ENCODE measurements around the gene DENND1C.

DENND1C gene, protein sequence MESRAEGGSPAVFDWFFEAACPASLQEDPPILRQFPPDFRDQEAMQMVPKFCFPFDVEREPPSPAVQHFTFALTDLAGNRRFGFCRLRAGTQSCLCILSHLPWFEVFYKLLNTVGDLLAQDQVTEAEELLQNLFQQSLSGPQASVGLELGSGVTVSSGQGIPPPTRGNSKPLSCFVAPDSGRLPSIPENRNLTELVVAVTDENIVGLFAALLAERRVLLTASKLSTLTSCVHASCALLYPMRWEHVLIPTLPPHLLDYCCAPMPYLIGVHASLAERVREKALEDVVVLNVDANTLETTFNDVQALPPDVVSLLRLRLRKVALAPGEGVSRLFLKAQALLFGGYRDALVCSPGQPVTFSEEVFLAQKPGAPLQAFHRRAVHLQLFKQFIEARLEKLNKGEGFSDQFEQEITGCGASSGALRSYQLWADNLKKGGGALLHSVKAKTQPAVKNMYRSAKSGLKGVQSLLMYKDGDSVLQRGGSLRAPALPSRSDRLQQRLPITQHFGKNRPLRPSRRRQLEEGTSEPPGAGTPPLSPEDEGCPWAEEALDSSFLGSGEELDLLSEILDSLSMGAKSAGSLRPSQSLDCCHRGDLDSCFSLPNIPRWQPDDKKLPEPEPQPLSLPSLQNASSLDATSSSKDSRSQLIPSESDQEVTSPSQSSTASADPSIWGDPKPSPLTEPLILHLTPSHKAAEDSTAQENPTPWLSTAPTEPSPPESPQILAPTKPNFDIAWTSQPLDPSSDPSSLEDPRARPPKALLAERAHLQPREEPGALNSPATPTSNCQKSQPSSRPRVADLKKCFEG

DNA sequence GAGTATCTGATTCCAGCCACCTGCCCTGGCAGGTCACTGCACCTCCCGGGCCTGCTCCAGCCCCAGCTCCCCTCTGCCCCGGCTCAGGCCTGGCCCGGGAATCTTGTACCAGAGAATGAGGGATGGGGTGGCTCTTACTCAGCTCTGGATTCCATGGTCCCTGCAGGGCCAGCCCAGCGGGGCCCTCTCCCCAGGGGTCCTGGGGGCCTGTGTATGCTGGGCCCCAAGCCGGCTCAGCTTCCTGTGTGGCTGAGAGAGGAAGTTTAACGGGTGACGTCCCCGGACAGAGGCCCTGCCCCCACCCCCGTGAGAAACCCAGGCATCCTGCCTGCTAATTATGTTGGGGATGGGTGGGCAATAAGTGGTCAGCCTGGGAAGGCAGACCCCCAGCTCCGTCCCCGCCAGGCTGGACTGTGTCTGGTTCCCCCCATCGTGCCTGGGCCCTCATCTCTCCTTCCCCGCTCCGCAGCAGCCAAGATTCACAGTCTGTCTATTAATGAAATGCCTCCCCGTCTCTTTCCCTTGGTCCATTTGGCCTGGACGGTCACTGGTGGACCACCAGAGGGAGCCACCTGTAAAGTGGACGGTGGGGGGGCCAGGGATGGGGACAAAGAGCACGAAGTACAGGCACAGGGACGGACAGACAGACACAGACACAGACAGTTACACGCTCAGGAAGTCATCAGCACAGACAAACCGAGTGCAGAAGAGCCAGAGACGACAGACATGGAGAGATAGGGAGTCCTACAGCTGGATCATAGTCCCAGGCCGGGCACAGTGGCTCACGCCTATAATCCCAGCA lies at the start of gene DENND1C:
DENND1C (minus strand) TSS at position 247 of the 802 bp plus-strand sequence; CDS start at position 155, 92 bp downstream.
- DNase-seq = no peak

DNA sequence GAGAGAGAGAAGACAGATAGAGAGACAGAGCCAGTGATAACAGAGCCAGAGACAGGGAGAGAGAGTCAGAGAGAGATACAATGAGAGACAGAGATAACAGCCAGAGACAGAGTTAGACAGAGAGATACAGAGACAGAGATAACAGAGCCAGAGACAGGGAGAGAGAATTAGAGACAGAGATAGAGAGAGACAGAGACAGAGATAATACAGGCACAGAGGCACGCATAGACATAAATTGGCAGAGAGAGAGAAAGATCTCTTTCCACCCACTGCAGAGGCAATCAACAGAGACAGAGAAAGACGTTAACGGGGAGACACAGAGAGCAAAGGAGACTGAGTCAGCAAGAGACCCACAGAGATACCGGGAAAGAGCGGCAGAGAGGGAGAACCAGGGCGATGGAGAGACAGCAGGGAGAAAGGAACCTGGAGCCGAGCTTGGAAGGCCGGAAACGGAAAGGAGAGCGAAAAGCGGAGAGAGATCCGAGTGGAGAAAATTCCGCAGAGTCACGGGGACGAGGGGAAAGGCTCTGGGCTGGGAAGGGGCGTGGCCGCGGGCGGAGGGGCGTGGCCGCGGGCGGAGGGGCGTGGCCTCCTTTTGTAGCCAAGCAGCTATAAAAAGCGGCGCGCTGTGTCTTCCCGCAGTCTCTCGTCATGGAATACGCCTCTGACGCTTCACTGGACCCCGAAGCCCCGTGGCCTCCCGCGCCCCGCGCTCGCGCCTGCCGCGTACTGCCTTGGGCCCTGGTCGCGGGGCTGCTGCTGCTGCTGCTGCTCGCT lies 49.0 kb upstream of the DENND1C start, which contains the start of gene TNFSF9:
TNFSF9 (plus strand) TSS at position 641 of the 777 bp plus-strand sequence; CDS start at position 652, 11 bp downstream.
- no peak for DNase-seq

DNA sequence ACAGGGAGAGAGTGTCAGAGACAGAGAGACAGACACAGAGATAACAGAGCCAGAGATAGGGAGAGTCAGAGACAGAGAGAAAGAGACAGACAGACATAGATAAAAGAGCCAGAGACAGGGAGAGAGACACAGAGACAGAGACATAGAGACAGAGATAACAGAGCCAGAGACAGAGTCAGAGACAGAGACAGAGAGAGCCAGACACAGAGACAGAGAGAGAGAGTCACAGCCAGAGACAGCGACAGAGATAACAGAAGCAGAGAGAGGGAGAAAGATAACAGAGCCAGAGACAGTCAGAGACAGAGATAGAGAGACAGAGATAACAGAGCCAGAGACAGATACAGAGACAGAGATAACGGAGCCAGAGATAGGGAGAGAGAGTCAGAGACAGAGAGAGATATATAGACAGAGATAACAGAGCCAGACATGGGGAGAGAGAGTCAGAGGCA lies 48.4 kb upstream of the DENND1C start:
- no peak for DNase-seq

DNA sequence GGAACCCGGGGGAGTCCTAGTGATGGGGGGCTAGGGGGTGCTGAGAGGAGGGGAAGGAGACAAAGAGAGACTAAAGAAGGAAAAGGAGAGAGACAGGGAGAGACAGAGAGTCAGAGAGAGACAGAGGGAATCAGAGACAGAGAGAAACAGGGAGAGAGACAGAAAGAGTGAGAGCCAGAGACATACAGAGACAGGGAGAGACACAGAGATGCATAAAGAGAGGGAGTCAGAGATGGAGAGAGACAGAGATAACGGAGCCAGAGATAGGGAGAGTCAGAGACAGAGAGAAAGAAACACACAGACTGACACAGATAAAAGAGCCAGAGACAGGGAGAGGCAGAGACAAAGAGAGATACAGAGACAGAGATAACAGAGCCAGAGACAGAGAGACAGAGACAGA lies 47.8 kb upstream of the DENND1C start:
- DNase-seq = no peak

DNA sequence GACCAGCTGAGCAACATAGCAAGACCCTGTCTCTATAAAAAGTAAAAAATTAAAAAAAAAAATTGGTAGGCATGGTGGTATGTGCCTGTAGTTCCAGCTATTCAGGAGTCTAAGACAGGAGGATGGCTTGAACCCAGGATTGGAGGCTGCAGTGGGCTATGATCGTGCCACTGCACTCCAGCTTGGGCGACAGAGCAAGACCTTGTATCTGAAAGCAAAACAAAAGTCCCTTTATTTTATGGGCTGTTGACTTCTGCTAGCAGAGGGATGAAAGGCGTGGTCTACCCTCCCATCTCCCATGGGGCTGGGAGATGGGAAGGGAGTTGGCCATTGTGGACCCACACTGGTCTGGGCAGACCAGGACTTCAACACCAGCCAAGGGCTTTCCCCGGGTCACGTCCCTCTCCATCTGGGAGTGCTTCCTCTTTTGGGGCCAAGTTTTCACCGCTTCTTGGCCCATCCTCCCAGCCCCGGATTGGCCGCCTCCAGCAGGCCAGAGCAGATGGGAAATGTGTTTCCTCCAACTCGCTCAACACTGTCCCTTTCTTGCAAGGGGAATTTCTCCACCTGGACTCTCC lies 47.0 kb upstream of the DENND1C start:
- DNase-seq = no peak

DNA sequence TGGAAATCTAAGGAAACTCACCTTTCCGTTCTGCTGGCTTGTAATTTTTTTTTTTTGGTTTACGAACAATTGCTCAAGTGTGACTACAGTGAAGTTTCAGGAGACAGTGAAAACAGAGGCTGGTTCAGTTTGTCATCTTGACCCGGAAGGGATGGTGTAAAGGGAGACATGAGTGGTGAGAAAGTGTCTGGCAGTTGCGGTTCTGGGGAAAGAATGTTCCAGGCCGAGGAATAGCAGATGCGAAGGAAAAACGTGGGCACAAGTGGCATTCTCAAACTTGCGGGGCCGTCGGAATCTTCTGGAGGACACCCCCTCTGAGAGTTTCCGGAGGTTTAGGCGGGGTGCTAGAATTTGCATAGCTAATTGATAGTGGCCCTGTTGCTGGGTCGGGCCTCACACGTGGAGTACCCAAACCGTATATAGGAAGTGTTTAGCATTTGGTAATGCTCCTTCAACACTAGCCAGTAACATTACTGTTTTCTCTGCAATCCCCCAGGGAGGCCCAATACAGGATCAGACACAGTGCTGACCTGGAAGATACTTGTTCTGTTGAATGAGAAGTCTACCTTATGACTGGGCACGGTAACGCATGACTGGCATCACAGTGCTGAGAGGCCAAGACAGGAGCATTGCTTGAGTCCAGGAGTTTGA lies 46.4 kb upstream of the DENND1C start:
- no peak for DNase-seq

DNA sequence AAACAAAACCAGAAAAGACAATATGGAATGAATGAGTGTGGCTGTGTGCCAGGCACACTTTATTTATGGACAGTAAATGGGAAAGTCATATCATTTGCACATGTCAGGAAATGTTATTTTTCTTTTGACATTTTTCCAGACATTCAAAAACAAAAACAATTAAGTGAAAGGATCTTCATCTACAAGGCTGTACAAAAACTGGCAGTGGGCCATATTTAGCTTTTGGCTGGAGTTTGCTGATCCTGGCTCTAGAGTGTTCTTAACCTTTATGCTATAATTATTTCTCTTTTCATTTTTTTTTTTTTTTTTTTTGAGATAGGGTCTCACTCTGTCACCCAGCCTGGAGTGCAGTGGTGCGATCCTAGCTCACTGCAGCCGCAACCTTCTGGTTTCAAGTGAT lies 42.7 kb upstream of the DENND1C start:
- DNase-seq = no peak

DNA sequence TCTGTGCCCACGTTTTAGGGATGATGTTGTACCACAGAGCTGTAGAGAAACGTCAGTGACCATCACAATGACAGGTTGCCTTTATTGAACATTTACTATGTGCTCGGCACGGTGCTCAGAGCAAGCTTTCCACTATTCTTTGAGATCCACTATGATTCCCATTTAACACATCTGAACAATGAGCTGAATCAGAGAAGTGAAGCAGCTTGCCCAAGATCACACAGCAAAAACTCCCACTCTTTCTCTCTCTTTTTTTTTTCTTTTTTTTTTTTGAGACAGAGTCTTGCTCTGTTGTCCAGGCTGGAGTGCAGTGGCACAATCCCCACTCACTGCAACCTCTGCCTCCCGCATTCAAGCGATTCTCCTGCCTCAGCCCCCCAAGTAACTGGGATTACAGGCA lies 41.1 kb upstream of the DENND1C start:
- DNase-seq = no peak

DNA sequence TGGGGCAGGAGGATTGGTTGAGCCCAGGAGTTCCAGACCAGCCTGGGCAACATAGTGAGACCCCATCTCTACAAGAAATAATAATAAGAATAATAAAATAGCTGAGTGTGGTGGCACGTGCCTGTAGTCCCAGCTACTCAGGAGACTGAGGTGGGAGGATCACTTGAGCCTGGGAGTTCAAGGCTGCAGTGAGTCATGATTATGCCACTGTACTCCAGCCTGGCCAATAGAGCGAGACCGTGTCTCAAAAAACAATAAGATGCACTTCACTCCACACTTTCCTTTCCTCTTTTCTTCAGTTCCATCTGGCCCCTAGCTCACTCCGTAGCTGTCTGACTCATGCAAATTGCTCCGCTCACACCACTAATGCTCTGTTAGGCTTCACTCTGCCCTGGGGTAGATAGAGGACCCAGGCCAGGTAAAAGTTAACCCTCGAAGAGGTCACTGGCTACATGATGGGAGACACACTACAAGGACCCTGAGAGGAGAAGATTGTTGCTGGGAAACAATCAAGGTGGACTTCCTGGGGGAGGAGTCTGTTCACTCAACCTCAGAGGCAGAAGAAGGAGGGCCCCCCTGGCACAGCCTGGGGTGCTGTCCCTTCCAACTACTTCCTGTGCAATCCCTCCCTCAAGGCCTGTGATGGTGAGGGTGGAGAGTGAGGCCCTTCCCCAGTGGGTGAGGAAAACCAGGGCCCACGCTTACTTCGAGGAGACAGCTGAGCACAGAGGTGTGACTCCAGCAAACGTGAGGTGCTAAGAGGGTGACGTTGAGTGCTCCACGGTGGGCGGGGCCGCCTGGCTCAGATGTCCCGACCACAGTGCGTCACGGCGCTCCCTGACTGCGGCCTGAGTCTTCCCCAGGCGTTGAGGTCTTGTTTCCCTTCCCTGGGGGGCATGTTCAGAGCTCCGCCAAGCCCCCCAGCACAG lies 40.4 kb upstream of the DENND1C start:
- DNase-seq = no peak

DNA sequence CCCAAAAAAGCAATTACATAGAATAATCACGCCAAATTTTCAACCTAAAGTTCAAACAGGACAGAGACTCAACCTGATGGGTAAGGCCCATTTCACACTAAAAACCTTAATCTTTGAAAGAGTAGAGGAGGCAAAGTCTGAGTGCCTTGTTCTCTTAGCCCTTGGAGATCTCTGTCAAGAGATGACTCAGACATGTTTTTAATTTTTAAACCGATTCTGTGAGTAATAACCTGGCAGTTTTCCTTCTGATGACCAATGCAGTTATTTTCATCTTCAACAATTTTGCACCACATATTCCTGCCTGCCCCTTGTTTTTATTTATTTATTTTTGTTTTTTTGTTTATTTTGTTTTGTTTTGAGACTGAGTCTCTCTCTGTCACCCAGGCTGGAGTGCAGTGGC lies 37.7 kb upstream of the DENND1C start:
- no peak for DNase-seq

DNA sequence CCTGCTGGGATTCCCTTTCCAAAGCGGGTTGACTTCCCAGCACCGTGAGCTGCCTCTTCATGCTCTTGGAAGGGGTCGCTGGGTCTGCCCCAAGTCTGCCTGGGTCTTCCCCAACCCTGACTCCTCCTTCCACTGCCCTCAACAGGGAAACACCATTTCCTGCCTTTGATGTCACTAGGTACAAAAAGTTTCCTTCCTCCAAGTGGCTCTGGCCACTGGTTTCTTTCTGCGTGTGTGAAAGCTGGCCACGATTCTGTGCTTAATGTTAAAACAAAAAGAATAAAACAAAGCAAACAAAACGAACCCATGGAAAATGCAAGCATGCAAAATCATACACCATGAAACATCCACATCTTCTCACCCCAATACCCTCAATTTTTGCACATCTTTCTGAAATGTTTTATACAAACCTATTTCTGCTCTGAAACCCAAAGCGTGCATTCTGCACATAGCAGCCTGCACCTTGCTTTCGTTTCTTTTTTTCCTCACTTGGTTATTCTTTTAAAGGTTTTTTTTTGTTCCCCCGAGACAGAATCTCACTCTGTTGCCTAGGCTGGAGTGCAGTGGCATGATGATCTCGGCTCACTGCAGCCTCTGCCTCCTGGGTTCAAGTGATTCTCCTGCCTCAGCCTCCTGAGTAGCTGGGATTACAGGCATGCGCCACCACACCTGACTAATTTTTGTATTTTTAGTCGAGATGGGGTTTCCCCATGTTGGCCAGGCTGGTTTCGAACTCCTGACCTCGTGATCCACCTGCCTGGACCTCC lies 36.7 kb upstream of the DENND1C start:
- DNase-seq = no peak

DNA sequence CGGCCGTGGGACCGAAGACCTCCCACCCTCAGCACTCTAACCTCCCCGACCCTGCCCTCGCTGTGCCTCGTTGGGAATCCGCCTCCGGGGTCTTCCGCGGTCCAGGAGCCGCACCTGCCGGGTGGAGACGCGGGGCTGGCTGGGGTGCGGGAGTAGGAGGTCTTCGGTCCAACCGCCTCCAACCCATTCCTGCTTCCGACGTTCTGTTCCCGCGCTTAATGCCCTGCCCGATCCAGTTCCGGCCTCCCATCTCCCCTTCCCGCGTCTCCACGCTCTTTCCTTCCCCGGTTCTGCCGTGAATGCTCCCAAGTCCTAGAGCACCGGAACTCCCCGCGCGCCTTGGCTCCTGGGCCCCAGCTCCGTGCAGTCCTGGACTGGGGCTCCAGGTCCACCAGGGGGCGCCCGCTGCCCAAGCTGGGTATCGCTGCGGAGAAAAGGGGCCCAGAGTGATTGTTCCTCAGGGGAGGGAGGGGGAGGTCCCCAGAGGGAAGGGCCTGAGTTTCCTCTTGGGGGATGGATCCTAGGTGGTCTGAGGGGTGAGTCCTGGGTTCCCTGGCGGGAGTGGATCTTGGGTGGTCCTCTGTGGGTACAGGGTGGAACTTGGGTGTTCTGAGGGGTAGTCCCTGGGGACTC lies 35.2 kb upstream of the DENND1C start:
- DNase-seq = no peak

DNA sequence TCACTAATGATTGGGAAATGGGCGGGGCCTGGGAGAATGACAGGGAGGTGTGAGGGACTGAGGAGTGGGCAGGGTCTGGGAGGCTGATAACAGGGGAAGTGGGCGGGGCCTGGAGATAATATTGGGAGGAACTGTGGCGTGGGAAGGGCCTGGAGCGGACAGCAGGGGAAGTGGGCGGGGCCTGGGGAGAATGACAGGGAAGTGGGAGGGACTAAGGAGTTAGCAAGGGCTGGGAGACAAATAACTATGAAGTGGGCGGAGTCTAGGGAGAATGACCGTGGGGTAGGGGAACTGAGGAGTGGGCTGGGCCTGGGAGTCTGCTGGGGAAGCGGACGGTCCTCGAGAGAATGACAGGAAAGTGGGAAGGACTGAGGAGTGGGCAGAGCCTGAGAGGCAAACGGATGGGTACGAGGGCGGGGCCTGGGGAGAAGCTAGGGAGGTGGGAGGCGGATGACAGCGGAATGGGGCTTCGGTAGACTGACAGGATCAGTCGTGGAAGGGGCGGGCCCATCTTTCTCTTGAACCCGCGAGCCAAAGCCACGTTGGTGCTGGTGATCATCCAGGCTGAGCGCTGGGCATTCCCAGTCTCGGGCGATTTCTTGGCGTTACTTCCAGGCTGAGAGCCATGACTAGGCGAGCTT lies 34.6 kb upstream of the DENND1C start:
- DNase-seq = no peak

DNA sequence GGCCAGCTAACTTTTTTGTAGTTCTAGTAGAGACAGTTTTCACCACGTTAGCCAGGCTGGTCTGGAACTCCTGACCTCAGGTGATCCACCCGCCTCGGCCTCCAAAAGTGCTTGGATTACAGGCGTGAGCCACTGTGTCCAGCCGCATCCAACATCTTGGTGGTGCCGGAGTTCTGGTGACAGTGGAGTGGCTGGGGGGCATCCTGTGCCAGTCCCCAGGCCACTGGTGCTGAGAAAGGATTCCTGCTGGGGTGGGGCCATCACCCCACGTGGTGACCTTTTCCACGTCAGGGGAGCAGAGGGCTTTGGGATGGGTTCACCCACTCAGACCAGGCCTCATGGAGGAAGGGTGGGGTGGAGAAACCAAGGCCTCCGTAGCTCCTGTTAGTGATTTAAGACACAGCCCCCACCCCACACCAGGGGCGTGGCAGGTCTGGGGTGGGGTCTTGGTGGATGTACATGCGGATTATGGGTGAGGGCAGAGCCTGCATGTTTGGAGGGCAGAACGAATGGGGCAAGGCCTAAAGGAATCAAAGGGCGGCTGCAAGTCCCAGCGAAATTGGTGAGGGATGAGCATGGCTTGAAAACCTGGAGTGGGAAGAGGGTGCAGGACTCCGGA lies 33.4 kb upstream of the DENND1C start:
- no peak for DNase-seq

DNA sequence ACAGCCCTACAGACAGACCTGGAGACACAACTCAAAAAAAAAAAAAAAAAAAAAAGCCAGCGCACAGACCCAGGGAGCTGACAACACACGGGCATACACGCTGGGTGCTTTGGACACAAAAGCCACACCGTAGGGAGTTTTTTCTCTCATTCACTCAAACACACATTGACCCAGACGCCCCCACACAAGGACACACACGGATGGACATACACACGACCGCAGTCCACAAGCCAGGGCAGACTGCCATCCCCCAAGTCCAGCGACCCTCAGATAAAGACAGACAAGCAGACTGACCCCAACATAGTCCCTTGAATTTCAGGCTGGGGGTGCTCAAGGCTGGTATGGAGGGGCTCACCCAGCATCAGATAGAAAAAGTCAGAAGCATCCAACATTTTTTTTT lies 32.5 kb upstream of the DENND1C start:
- DNase-seq = no peak

DNA sequence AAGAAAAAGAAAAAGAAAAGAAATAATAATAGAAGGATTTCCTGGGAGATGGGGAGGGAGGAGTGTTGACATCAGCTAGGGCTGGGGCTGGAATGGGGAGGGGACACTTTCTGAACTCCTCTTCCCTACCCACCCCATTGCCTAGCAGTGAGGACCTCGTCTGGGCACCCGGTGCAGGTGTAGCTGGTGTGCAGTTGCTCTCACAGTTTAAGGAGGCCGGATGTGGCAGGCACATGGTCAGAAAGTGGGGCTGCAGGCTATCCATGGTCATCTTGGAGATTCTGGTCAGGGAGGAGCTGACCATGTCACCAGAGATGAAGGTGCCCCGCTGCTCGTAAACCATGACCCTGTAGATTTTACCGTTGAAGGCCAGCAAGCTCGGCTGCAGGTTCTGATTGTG lies 29.0 kb upstream of the DENND1C start:
- DNase-seq = no peak

DNA sequence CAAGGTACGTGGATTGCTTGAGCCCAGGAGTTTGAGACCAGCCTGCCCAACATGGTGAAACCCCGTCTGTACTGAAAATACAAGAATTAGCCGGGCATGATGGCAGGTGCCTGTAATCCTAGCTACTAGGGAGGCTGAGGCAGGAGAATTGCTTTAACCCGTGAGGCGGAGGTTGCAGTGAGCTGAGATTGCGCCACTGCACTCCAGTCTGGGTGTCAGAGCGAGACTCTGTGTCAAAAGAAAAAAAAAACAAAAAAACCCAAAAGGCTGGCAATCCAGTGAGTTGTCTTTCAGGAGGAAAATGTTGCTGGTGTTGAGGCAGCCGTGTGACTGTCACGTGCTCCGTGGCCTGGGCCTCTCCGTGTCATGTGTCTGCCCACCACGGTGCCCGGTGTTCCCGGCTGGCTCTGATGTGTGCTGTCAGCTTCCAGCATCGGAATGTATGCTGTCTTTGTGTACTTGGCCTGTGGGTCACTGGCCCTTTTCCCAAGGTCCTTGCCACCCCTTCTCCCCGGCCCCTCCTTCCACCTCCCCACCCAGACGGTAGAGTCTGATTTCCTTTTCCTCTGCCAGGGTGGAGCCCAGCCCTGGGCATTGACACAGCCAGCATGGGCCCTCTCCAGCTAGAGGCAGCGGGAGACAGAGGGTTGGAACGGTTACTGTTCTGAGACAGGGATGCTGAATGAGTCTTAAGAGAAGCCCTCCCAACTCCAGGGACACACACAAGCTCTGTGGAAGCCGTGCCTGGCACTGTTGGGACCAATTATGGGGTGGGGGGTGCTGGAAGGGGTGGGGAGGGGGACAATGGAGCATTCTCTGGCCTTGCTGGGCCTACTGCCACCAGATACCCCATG lies 27.8 kb upstream of the DENND1C start:
- no peak for DNase-seq
